ENCODE measurements around the gene HOMER3.
A peak's percentile ranks its signal among the peaks of the same experiment; 100 is the strongest.

The HOMER3 gene

GRCh38 chr19:18951721-18952281, 10.8 kb upstream of the HOMER3 start:
- TF ChIP-seq SUZ12 (IDR thresholded peaks at IDR 0.05; ENCODE audit: extremely low read depth, insufficient read depth, insufficient read length) (no peak), YY1 (IDR thresholded peaks at IDR 0.05; ENCODE audit: insufficient read depth, insufficient read length) (no peak), ZNF274 (IDR thresholded peaks at IDR 0.05; ENCODE audit: low read depth, low read length) (no peak)
- H3K27me3 ChIP-seq (ENCODE audit: insufficient read depth, insufficient read length), result no peaks in the 10 kb centered on the region
- peaks cover 13% of the 10 kb centered on the region for H3K4me1 ChIP-seq (ENCODE audit: insufficient read depth, insufficient read length)
- no peaks in the 10 kb centered on the region for H3K36me3 ChIP-seq (ENCODE audit: insufficient read depth, insufficient read length, low read length)
- no peaks in the 10 kb centered on the region for H3K9me3 ChIP-seq (ENCODE audit: insufficient read depth, low read length)
- no peak overlapping the region for H3K9ac ChIP-seq (ENCODE audit: insufficient read length, low read depth)
- DNase-seq (ENCODE audit: low read depth, low spot score), result no peak
- H3K4me3 ChIP-seq (ENCODE audit: insufficient read length, low read depth), result no peak overlapping the region

- no peak overlapping the region for H3K9ac ChIP-seq (ENCODE audit: insufficient read length, low read depth)
- DNase-seq (ENCODE audit: low read depth, low spot score), result no peak
- no peaks in the 10 kb centered on the region for H3K27me3 ChIP-seq (ENCODE audit: insufficient read depth, insufficient read length)
- no peaks in the 10 kb centered on the region for H3K36me3 ChIP-seq (ENCODE audit: insufficient read depth, insufficient read length, low read length)
- H3K4me1 ChIP-seq (ENCODE audit: insufficient read depth, insufficient read length), result peaks cover 13% of the 10 kb centered on the region
- no peaks in the 10 kb centered on the region for H3K9me3 ChIP-seq (ENCODE audit: insufficient read depth, low read length)
- H3K4me3 ChIP-seq (ENCODE audit: insufficient read length, low read depth), result no peak overlapping the region
- TF ChIP-seq ZNF274 (IDR thresholded peaks at IDR 0.05; ENCODE audit: low read depth, low read length) (no peak), YY1 (IDR thresholded peaks at IDR 0.05; ENCODE audit: insufficient read depth, insufficient read length) (no peak), SUZ12 (IDR thresholded peaks at IDR 0.05; ENCODE audit: extremely low read depth, insufficient read depth, insufficient read length) (no peak)
Measured at GRCh38 chr19:18949858-18950257, 8.8 kb upstream of the HOMER3 start.

GRCh38 chr19:18948976-18949356, 7.9 kb upstream of the HOMER3 start:
- Histone ChIP-seq H3K27me3 (ENCODE audit: insufficient read depth, insufficient read length) (no peaks in the 10 kb centered on the region), H3K9me3 (ENCODE audit: insufficient read depth, low read length) (no peaks in the 10 kb centered on the region), H3K4me1 (ENCODE audit: insufficient read depth, insufficient read length) (peaks cover 13% of the 10 kb centered on the region), H3K9ac (ENCODE audit: insufficient read length, low read depth) (peak overlapping the region; percentile 38), H3K4me3 (ENCODE audit: insufficient read length, low read depth) (no peak overlapping the region), H3K36me3 (ENCODE audit: insufficient read depth, insufficient read length, low read length) (no peaks in the 10 kb centered on the region)
- TF ChIP-seq ZNF274 (IDR thresholded peaks at IDR 0.05; ENCODE audit: low read depth, low read length), result no peak
- TF ChIP-seq SUZ12 (IDR thresholded peaks at IDR 0.05; ENCODE audit: extremely low read depth, insufficient read depth, insufficient read length), result no peak
- no peak for TF ChIP-seq YY1 (IDR thresholded peaks at IDR 0.05; ENCODE audit: insufficient read depth, insufficient read length)
- DNase-seq (ENCODE audit: low read depth, low spot score), result no peak

GRCh38 chr19:18948075-18948975, 7.3 kb upstream of the HOMER3 start:
- no peaks in the 10 kb centered on the region for H3K27me3 ChIP-seq (ENCODE audit: insufficient read depth, insufficient read length)
- H3K4me3 ChIP-seq (ENCODE audit: insufficient read length, low read depth), result no peak overlapping the region
- no peak for DNase-seq (ENCODE audit: low read depth, low spot score)
- no peaks in the 10 kb centered on the region for H3K9me3 ChIP-seq (ENCODE audit: insufficient read depth, low read length)
- no peaks in the 10 kb centered on the region for H3K36me3 ChIP-seq (ENCODE audit: insufficient read depth, insufficient read length, low read length)
- H3K4me1 ChIP-seq (ENCODE audit: insufficient read depth, insufficient read length), result peaks cover 9% of the 10 kb centered on the region
- TF ChIP-seq ZNF274 (IDR thresholded peaks at IDR 0.05; ENCODE audit: low read depth, low read length) (no peak), SUZ12 (IDR thresholded peaks at IDR 0.05; ENCODE audit: extremely low read depth, insufficient read depth, insufficient read length) (no peak), YY1 (IDR thresholded peaks at IDR 0.05; ENCODE audit: insufficient read depth, insufficient read length) (no peak)
- H3K9ac ChIP-seq (ENCODE audit: insufficient read length, low read depth), result peak overlapping the region; percentile 38

GRCh38 chr19:18946918-18947317, 5.9 kb upstream of the HOMER3 start:
- TF ChIP-seq ZNF274 (IDR thresholded peaks at IDR 0.05; ENCODE audit: low read depth, low read length) (no peak), SUZ12 (IDR thresholded peaks at IDR 0.05; ENCODE audit: extremely low read depth, insufficient read depth, insufficient read length) (no peak), YY1 (IDR thresholded peaks at IDR 0.05; ENCODE audit: insufficient read depth, insufficient read length) (no peak)
- DNase-seq (ENCODE audit: low read depth, low spot score), result no peak
- peaks cover 10% of the 10 kb centered on the region for H3K4me1 ChIP-seq (ENCODE audit: insufficient read depth, insufficient read length)
- no peak overlapping the region for H3K9ac ChIP-seq (ENCODE audit: insufficient read length, low read depth)
- H3K27me3 ChIP-seq (ENCODE audit: insufficient read depth, insufficient read length), result peaks cover 1% of the 10 kb centered on the region
- H3K4me3 ChIP-seq (ENCODE audit: insufficient read length, low read depth), result no peak overlapping the region
- no peaks in the 10 kb centered on the region for H3K36me3 ChIP-seq (ENCODE audit: insufficient read depth, insufficient read length, low read length)
- H3K9me3 ChIP-seq (ENCODE audit: insufficient read depth, low read length), result no peaks in the 10 kb centered on the region

GRCh38 chr19:18946335-18946734, 5.3 kb upstream of the HOMER3 start:
- TF ChIP-seq YY1 (IDR thresholded peaks at IDR 0.05; ENCODE audit: insufficient read depth, insufficient read length), result no peak
- no peak for TF ChIP-seq ZNF274 (IDR thresholded peaks at IDR 0.05; ENCODE audit: low read depth, low read length)
- no peak for TF ChIP-seq SUZ12 (IDR thresholded peaks at IDR 0.05; ENCODE audit: extremely low read depth, insufficient read depth, insufficient read length)
- Histone ChIP-seq H3K9me3 (ENCODE audit: insufficient read depth, low read length) (no peaks in the 10 kb centered on the region), H3K4me3 (ENCODE audit: insufficient read length, low read depth) (no peak overlapping the region), H3K27me3 (ENCODE audit: insufficient read depth, insufficient read length) (peaks cover 6% of the 10 kb centered on the region), H3K9ac (ENCODE audit: insufficient read length, low read depth) (no peak overlapping the region), H3K36me3 (ENCODE audit: insufficient read depth, insufficient read length, low read length) (no peaks in the 10 kb centered on the region), H3K4me1 (ENCODE audit: insufficient read depth, insufficient read length) (peaks cover 13% of the 10 kb centered on the region)
- DNase-seq (ENCODE audit: low read depth, low spot score), result no peak

GRCh38 chr19:18945297-18945696, 4.3 kb upstream of the HOMER3 start:
- Histone ChIP-seq H3K9ac (ENCODE audit: insufficient read length, low read depth) (no peak overlapping the region), H3K4me1 (ENCODE audit: insufficient read depth, insufficient read length) (peaks cover 14% of the 10 kb centered on the region), H3K36me3 (ENCODE audit: insufficient read depth, insufficient read length, low read length) (no peaks in the 10 kb centered on the region), H3K27me3 (ENCODE audit: insufficient read depth, insufficient read length) (peaks cover 6% of the 10 kb centered on the region), H3K4me3 (ENCODE audit: insufficient read length, low read depth) (no peak overlapping the region), H3K9me3 (ENCODE audit: insufficient read depth, low read length) (no peaks in the 10 kb centered on the region)
- no peak for TF ChIP-seq YY1 (IDR thresholded peaks at IDR 0.05; ENCODE audit: insufficient read depth, insufficient read length)
- TF ChIP-seq ZNF274 (IDR thresholded peaks at IDR 0.05; ENCODE audit: low read depth, low read length), result no peak
- no peak for TF ChIP-seq SUZ12 (IDR thresholded peaks at IDR 0.05; ENCODE audit: extremely low read depth, insufficient read depth, insufficient read length)
- no peak for DNase-seq (ENCODE audit: low read depth, low spot score)
